ENCODE results near the gene UGT1A9. TPM values are rescaled to one million over a fixed set of nuclear protein-coding genes. Genes with fewer than 3 reads are reported as not detected.
"Not testable (repeated sequence)": the region's sequence is repeated elsewhere in the genome, so short reads cannot be mapped to it uniquely, and the experiment has no call there.

The UGT1A9 gene
- total RNA-seq, 1 donor from 2014 or later: not detected

DNA sequence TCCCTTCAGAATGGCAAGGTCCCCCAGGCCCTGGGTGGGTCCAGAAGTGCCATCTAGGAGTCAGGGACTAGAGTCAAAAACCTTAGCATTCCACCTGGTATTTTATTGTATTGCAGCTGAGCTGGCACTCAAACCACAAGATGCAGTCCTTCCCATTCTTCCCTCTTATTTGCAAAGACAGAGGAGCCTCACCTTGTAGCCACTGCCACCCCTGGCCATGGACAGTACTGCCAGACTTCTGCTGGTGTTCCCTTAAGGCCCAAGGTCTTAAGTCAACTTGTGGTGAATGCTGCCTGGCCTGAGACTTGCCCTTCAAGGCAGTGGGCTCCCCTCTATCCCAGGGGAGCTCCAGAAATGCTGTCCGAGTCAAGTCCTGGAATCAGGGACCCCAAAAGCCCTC, 28.6 kb upstream of the UGT1A9 start:
- DNase-seq: no peak
- H3K4me3 Mint-ChIP-seq (ENCODE audit: unreplicated experiment): no peak overlapping the region
- H3K27ac Mint-ChIP-seq (ENCODE audit: unreplicated experiment): no peak overlapping the region

GRCh38 chr2:233646033-233646432, 25.7 kb upstream of the UGT1A9 start:
- H3K36me3 Mint-ChIP-seq (ENCODE audit: unreplicated experiment): peaks cover 33% of the 10 kb centered on the region
- not testable (repeated sequence) for H3K4me1 Mint-ChIP-seq (ENCODE audit: low read depth, unreplicated experiment); H3K9me3 Mint-ChIP-seq (ENCODE audit: unreplicated experiment); H3K27ac Mint-ChIP-seq (ENCODE audit: unreplicated experiment); H3K27me3 Mint-ChIP-seq (ENCODE audit: unreplicated experiment); DNase-seq; H3K4me3 Mint-ChIP-seq (ENCODE audit: unreplicated experiment)

More for the DNA sequence above, 28.6 kb upstream of the UGT1A9 start:
- Mint-ChIP-seq H3K9me3 (ENCODE audit: unreplicated experiment) (peaks cover 10% of the 10 kb centered on the region), H3K27me3 (ENCODE audit: unreplicated experiment) (peaks cover 7% of the 10 kb centered on the region), H3K4me1 (ENCODE audit: low read depth, unreplicated experiment) (no peaks in the 10 kb centered on the region), H3K36me3 (ENCODE audit: unreplicated experiment) (peaks cover 33% of the 10 kb centered on the region)
- TF ChIP-seq, protein P1, sequence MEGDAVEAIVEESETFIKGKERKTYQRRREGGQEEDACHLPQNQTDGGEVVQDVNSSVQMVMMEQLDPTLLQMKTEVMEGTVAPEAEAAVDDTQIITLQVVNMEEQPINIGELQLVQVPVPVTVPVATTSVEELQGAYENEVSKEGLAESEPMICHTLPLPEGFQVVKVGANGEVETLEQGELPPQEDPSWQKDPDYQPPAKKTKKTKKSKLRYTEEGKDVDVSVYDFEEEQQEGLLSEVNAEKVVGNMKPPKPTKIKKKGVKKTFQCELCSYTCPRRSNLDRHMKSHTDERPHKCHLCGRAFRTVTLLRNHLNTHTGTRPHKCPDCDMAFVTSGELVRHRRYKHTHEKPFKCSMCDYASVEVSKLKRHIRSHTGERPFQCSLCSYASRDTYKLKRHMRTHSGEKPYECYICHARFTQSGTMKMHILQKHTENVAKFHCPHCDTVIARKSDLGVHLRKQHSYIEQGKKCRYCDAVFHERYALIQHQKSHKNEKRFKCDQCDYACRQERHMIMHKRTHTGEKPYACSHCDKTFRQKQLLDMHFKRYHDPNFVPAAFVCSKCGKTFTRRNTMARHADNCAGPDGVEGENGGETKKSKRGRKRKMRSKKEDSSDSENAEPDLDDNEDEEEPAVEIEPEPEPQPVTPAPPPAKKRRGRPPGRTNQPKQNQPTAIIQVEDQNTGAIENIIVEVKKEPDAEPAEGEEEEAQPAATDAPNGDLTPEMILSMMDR (IDR thresholded peaks at IDR 0.05; ENCODE audit: partially characterized antibody, unreplicated experiment): no peak

DNA sequence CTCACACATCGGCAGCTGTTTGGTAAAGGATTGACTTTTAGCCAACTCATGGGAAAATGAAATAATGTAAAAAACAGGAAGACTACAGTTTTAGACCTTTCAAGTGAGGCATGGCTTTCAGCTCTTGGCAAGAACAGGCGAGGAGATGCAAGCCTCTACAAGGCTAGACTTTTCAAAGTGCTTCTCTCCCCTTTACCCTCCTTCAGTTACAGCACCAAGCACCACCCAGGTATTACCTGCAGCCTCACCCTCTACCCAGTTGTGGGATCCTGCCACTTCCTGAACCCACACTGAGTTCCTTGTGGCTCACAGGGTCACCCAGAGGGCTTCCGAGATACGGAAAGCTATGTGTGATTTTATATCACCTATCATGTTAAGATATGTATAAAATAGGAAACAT, 20.7 kb upstream of the UGT1A9 start:
- H3K36me3 Mint-ChIP-seq (ENCODE audit: unreplicated experiment): peaks cover 16% of the 10 kb centered on the region
- H3K4me1 Mint-ChIP-seq (ENCODE audit: low read depth, unreplicated experiment): no peaks in the 10 kb centered on the region
- DNase-seq: no peak
- H3K27ac Mint-ChIP-seq (ENCODE audit: unreplicated experiment): no peak overlapping the region
- peaks cover 5% of the 10 kb centered on the region for H3K27me3 Mint-ChIP-seq (ENCODE audit: unreplicated experiment)
- TF ChIP-seq, protein P1 (IDR thresholded peaks at IDR 0.05; ENCODE audit: partially characterized antibody, unreplicated experiment): no peak
- H3K4me3 Mint-ChIP-seq (ENCODE audit: unreplicated experiment): no peak overlapping the region
- H3K9me3 Mint-ChIP-seq (ENCODE audit: unreplicated experiment): peaks cover 8% of the 10 kb centered on the region

GRCh38 chr2:233651430-233651829, 20.3 kb upstream of the UGT1A9 start:
- TF ChIP-seq, protein P1 (IDR thresholded peaks at IDR 0.05; ENCODE audit: partially characterized antibody, unreplicated experiment): no peak
- no peak overlapping the region for H3K27ac Mint-ChIP-seq (ENCODE audit: unreplicated experiment)
- no peaks in the 10 kb centered on the region for H3K4me1 Mint-ChIP-seq (ENCODE audit: low read depth, unreplicated experiment)
- peaks cover 3% of the 10 kb centered on the region for H3K27me3 Mint-ChIP-seq (ENCODE audit: unreplicated experiment)
- H3K36me3 Mint-ChIP-seq (ENCODE audit: unreplicated experiment): peaks cover 14% of the 10 kb centered on the region
- peaks cover 6% of the 10 kb centered on the region for H3K9me3 Mint-ChIP-seq (ENCODE audit: unreplicated experiment)
- H3K4me3 Mint-ChIP-seq (ENCODE audit: unreplicated experiment): no peak overlapping the region
- no peak for DNase-seq

DNA sequence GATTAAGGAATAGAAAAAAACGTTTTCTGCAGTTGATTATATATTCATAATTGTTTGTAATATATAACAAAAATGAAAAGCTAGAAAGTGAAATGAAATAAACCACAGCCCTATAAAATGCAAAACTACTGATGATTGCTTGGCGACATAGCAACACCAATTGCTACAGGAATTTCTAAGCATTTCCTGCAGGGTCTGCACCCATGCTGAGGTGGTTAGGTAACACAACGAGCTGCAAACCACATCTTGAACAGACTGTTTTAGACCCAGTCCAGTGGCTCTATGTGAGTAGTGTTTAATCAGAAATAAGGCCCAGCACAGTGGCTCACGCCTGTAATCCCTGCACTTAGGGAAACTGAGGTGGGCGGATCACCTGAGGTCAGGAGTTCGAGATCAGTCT, 17.2 kb upstream of the UGT1A9 start:
- no peaks in the 10 kb centered on the region for H3K4me1 Mint-ChIP-seq (ENCODE audit: low read depth, unreplicated experiment)
- H3K36me3 Mint-ChIP-seq (ENCODE audit: unreplicated experiment): no peaks in the 10 kb centered on the region
- DNase-seq: no peak
- H3K9me3 Mint-ChIP-seq (ENCODE audit: unreplicated experiment): no peaks in the 10 kb centered on the region
- H3K27me3 Mint-ChIP-seq (ENCODE audit: unreplicated experiment): no peaks in the 10 kb centered on the region
- TF ChIP-seq, protein P1 (IDR thresholded peaks at IDR 0.05; ENCODE audit: partially characterized antibody, unreplicated experiment): no peak
- no peak overlapping the region for H3K4me3 Mint-ChIP-seq (ENCODE audit: unreplicated experiment)
- H3K27ac Mint-ChIP-seq (ENCODE audit: unreplicated experiment): no peak overlapping the region

GRCh38 chr2:233655043-233655442, 16.7 kb upstream of the UGT1A9 start:
- TF ChIP-seq, protein P1 (IDR thresholded peaks at IDR 0.05; ENCODE audit: partially characterized antibody, unreplicated experiment): no peak
- H3K27me3 Mint-ChIP-seq (ENCODE audit: unreplicated experiment): no peaks in the 10 kb centered on the region
- no peaks in the 10 kb centered on the region for H3K4me1 Mint-ChIP-seq (ENCODE audit: low read depth, unreplicated experiment)
- no peak overlapping the region for H3K27ac Mint-ChIP-seq (ENCODE audit: unreplicated experiment)
- no peak overlapping the region for H3K4me3 Mint-ChIP-seq (ENCODE audit: unreplicated experiment)
- no peak for DNase-seq
- H3K36me3 Mint-ChIP-seq (ENCODE audit: unreplicated experiment): no peaks in the 10 kb centered on the region
- H3K9me3 Mint-ChIP-seq (ENCODE audit: unreplicated experiment): peaks cover 2% of the 10 kb centered on the region

GRCh38 chr2:233655943-233656342, 15.8 kb upstream of the UGT1A9 start:
- DNase-seq; H3K27ac Mint-ChIP-seq (ENCODE audit: unreplicated experiment); H3K36me3 Mint-ChIP-seq (ENCODE audit: unreplicated experiment); H3K4me3 Mint-ChIP-seq (ENCODE audit: unreplicated experiment); H3K27me3 Mint-ChIP-seq (ENCODE audit: unreplicated experiment); H3K4me1 Mint-ChIP-seq (ENCODE audit: low read depth, unreplicated experiment); H3K9me3 Mint-ChIP-seq (ENCODE audit: unreplicated experiment): not testable (repeated sequence)

All from glutamatergic neuron (in vitro differentiated cells).